Kidney tubule cell (primary cell): ENCODE results near the gene LYL1.

Experiments
- DNase-seq: peaks from one replicate; pipeline ENCODE4 v3.0.0-alpha.2; 2018; ENCODE audit warnings: low spot score

The LYL1 gene

GRCh38 chr19:13055213-13056051 is 47.2 kb downstream of the LYL1 start:
- DNase-seq: peak; percentile 77

GRCh38 chr19:13054626-13055212 is 47.9 kb downstream of the LYL1 start:
- DNase-seq: no peak

GRCh38 chr19:13053761-13054625 is 48.7 kb downstream of the LYL1 start:
- peak; percentile 96 for DNase-seq

- DNase-seq: no peak
Observed at GRCh38 chr19:13053238-13053637, 49.4 kb downstream of the LYL1 start.

- DNase-seq: no peak
Observed at GRCh38 chr19:13052447-13053175, 50.0 kb downstream of the LYL1 start.

- DNase-seq: peak; percentile 69
Observed at GRCh38 chr19:13051557-13052165, 51.0 kb downstream of the LYL1 start.

GRCh38 chr19:13050274-13050673 is 52.4 kb downstream of the LYL1 start:
- DNase-seq: no peak
